ENCODE results near the gene LRRC2.

LRRC2 gene

GRCh38 chr3:46491089-46492070, 74.7 kb downstream of the LRRC2 start:
- no peak for TF ChIP-seq JUND (IDR thresholded peaks at IDR 0.05; ENCODE audit: low read depth)
- in situ Hi-C loops (cut with HindIII; ENCODE audit: low pct_unique_long_range_greater_than_20kb, low sequenced_read_pairs) = no loop called here
- no peak for DNase-seq (ENCODE audit: low read depth in 1 of 2, low spot score in 1 of 2)

DNA sequence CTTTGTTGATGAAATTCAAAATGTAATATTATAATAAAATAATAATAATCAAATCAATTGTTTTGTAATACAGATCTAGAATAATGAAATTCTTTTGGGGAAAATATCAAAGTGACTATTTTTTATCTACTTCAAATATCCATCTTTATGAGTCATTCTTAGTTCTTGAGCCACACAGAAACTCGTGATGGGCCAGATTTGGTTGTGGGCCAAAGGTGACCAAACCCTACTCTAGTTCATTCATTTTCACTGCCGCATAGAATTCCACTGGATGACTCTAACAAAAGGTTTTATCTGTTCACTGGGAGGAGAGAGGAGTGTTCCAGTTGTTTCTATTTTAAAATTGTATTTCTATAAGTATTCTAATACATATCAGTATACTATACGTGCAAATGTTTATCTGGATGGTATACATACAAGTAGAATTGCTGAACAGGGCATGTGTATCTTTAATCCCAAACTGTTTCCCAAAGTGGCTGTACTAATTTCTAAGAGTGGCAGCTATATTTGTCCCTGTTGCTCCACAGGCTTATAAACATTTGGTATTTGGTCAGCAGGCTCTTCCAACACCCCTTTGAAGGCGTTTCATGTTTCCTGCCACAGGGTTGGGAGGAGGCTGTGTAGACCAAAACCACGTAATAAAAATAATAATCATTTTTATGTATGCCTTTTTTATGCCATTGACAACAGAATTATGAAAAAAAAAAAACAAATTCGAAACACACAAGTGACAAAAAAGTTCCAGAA, 75.6 kb downstream of the LRRC2 start:
- in situ Hi-C loops (cut with HindIII; ENCODE audit: low pct_unique_long_range_greater_than_20kb, low sequenced_read_pairs) = no loop called here
- TF ChIP-seq JUND (IDR thresholded peaks at IDR 0.05; ENCODE audit: low read depth) = no peak
- DNase-seq (ENCODE audit: low read depth in 1 of 2, low spot score in 1 of 2) = no peak

DNA sequence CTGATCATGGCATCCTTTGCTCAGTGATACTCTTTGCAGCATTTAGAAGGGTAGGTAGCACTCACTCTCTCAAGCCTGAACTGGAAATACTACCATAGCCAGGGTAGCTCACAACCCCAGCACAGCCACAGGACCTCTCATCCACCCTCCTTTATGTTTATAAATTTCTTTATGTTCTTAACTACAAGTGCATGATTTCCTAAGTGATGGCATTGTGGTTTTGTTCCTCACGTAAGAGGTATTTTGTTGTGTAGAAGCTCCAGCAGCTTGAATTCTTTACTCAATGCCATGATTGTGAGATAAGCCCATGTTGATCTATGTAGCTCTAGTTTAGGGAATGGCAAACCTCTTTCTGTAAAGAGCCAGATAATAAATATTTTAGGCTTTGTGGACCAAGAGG, 76.2 kb downstream of the LRRC2 start:
- DNase-seq (ENCODE audit: low read depth in 1 of 2, low spot score in 1 of 2) = no peak
- in situ Hi-C loops (cut with HindIII; ENCODE audit: low pct_unique_long_range_greater_than_20kb, low sequenced_read_pairs) = no loop called here
- no peak for TF ChIP-seq JUND (IDR thresholded peaks at IDR 0.05; ENCODE audit: low read depth)

DNA sequence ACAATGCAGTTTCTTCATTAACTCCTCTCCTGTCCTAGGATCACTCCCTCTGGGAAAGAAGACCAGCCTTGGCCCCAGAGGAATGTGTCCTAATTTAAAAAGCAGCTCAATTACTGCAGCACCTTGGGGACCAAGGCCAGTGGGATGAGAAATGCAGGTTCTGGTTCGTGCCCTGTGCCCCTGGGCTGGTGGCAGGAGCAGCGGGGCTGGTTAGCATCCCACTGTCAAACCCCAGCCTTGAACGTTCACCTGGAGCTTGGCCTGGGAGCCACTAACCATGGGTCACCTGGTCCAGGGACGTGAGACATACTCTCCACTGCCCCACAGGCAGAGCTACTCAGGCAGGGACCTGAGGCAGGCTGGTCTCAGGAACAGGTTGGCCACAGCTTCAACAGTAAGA, 76.7 kb downstream of the LRRC2 start:
- in situ Hi-C loops (cut with HindIII; ENCODE audit: low pct_unique_long_range_greater_than_20kb, low sequenced_read_pairs) = no loop called here

DNA sequence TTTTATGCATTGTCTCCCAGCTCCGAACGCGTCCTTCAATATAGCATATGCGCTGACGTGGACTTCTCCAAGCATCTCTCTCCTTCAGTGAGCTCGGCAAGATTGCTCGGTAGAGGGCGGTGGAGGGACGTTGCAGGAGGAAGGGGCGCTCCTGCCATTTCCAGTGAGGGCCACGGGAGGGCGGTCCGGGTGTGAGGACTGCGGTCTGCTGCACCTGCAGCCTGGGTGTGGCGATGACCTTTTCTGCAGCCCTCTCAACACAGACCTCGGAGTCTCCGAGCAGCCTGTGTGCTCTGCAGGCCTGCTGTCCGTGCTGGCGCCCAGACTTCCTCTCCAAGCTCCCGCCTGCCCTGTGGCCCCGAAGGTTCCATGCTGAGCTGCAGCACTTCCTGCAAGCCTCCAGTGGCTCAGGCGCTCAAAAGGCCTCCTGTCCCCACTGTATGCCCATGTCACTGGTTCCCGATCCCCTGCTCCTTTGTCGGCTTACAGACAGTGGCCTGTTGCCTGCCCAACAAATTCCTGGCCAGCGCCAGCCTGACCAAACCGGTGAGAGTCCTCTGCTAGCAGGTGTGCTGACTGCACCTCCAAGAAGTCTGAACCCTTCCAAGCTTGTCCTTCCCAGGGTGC, 77.3 kb downstream of the LRRC2 start:
- DNase-seq (ENCODE audit: low read depth in 1 of 2, low spot score in 1 of 2) = peak; percentile 76 to 88
- no peak for TF ChIP-seq JUND (IDR thresholded peaks at IDR 0.05; ENCODE audit: low read depth)
- in situ Hi-C loops (cut with HindIII; ENCODE audit: low pct_unique_long_range_greater_than_20kb, low sequenced_read_pairs) = no loop called here

More for the DNA sequence above, 76.7 kb downstream of the LRRC2 start:
- DNase-seq (ENCODE audit: low read depth in 1 of 2, low spot score in 1 of 2) = no peak
- no peak for TF ChIP-seq JUND (IDR thresholded peaks at IDR 0.05; ENCODE audit: low read depth)

DNA sequence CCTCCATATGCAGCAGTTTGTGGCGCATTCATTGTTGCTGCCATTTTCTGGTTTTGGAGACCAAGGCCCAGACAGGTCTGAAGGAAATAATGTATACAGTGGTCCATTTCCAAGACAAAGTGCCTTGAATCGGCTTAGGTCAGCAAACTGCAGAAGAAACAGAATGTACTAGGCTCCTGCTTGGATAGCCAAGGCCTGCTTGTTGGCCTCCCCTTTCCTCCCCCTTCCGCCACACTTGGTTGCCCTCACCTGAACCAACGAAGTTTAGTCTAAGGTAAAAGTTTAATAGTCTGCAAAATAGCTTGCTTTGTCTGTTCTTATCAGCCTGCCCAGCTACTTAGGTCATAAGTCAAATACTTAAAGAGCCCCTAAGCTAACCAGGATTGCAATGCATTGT, 80.3 kb downstream of the LRRC2 start:
- no peak for DNase-seq (ENCODE audit: low read depth in 1 of 2, low spot score in 1 of 2)
- no peak for TF ChIP-seq JUND (IDR thresholded peaks at IDR 0.05; ENCODE audit: low read depth)
- in situ Hi-C loops (cut with HindIII; ENCODE audit: low pct_unique_long_range_greater_than_20kb, low sequenced_read_pairs) = no loop called here

DNA sequence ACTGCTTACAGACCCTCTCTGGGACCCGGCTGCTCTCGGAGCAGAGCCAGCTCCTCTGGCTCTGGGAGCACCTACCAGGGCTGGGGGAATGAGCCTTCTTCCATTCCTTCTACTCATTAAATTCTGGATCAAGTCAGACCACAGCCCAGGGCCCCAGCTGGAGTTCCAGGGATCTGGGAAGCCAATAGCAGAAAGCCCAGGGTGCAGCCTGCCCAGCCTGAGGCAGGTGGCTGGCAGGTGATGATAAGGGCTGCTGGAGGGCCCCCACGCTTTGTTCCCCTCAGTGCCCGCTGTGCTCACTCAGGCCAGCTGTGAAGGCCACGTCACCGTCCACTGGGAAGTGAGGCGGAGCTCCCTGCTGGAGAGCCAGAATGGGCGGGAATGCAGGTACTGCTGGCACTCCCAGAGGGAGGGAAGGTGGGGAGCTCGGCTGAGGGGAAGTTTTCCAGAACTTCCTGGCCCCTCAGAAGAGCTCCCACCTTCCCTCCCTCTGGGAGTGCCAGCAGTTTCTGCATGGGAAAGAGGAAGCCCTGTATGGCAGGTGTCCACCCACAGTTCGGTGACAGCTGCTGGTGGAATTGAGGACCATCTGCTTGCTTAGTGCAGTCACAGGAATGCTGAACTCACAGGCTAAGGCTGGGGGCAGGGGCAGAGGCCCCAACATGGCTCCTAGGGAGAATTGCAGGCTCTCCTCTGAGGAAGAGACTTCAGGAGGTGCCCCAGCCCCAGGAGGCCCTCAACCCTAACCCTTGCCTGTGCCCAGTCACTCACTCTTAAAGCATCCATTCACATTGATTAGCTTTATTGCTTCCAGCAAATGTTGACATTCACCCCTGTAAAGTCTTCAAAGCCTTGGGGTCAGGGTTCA, 81.0 kb downstream of the LRRC2 start:
- TF ChIP-seq JUND (IDR thresholded peaks at IDR 0.05; ENCODE audit: low read depth) = no peak
- no peak for DNase-seq (ENCODE audit: low read depth in 1 of 2, low spot score in 1 of 2)
- in situ Hi-C loops (cut with HindIII; ENCODE audit: low pct_unique_long_range_greater_than_20kb, low sequenced_read_pairs) = no loop called here

- no peak for TF ChIP-seq JUND (IDR thresholded peaks at IDR 0.05; ENCODE audit: low read depth)
- no peak for DNase-seq (ENCODE audit: low read depth in 1 of 2, low spot score in 1 of 2)
- in situ Hi-C loops (cut with HindIII; ENCODE audit: low pct_unique_long_range_greater_than_20kb, low sequenced_read_pairs) = no loop called here
These were observed 81.7 kb downstream of the LRRC2 start for GRCh38 chr3:46484388-46484787.

GRCh38 chr3:46483825-46484224, 82.3 kb downstream of the LRRC2 start:
- no peak for TF ChIP-seq JUND (IDR thresholded peaks at IDR 0.05; ENCODE audit: low read depth)
- no peak for DNase-seq (ENCODE audit: low read depth in 1 of 2, low spot score in 1 of 2)
- in situ Hi-C loops (cut with HindIII; ENCODE audit: low pct_unique_long_range_greater_than_20kb, low sequenced_read_pairs) = no loop called here

DNA sequence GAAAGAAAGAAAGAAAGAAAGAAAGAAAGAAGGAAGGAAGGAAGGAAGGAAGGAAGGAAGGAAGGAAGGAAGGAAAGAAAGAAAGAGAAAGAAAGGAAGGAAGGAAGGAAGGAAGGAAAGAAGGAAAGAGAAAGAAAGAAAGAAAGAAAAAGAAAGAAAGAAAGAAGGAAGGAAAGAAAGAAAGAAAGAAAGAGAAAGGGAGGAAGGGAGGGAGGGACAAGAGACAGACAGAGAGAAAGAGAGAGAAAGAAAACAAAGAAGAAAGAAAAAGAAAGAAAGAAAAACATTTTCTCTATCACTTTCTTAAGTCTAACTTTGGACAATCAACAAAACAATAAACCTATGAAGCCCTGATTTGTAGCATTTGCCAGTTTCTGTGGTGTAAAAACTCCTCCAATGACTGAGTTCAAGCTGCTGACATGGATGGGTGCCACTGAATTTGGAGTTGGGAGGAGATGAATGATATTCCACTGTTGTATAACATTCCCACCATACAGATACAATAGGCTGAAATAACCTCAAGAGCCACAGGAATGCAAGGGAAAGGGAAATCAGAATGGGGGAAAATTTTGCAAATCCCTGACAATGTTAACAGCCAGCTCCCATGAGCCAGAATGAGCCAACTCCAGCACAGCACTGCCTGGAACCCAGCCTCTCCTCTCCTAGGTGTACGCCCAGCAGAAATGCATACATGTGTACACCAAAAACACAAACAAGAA, 83.3 kb downstream of the LRRC2 start:
- TF ChIP-seq JUND (IDR thresholded peaks at IDR 0.05; ENCODE audit: low read depth) = no peak
- DNase-seq (ENCODE audit: low read depth in 1 of 2, low spot score in 1 of 2) = no peak
- in situ Hi-C loops (cut with HindIII; ENCODE audit: low pct_unique_long_range_greater_than_20kb, low sequenced_read_pairs) = no loop called here

GRCh38 chr3:46481636-46482035, 84.5 kb downstream of the LRRC2 start:
- in situ Hi-C loops (cut with HindIII; ENCODE audit: low pct_unique_long_range_greater_than_20kb, low sequenced_read_pairs) = no loop called here
- no peak for TF ChIP-seq JUND (IDR thresholded peaks at IDR 0.05; ENCODE audit: low read depth)
- no peak for DNase-seq (ENCODE audit: low read depth in 1 of 2, low spot score in 1 of 2)

Data from T47D (cell line).